ENCODE measurements around the gene PRPF40B.

- no peak for TF ChIP-seq CTCF (IDR thresholded peaks at IDR 0.05)
- TF ChIP-seq POLR2A (IDR thresholded peaks at IDR 0.05) = no peak
Measured at GRCh38 chr12:49633703-49634345, 10.5 kb downstream of the PRPF40B start.

Measured in lower leg skin (tissue), 3 donors.